GM19468 (cell line): ENCODE measurements around the gene FAM25A.
"Not testable (repeated sequence)": the region's sequence is repeated elsewhere in the genome, so short reads cannot be mapped to it uniquely, and the experiment has no call there.

Source experiments
- ATAC-seq: cut with Tn5 transposase; IDR thresholded peaks from one replicate; pipeline ENCODE4 v1.9.1; 2021; ENCODE audit warnings: mild to moderate bottlenecking, moderate library complexity, moderate number of reproducible peaks; ENCODE audit not compliant: unreplicated experiment; ENCODE audit errors: extremely low read depth

The FAM25A gene

DNA sequence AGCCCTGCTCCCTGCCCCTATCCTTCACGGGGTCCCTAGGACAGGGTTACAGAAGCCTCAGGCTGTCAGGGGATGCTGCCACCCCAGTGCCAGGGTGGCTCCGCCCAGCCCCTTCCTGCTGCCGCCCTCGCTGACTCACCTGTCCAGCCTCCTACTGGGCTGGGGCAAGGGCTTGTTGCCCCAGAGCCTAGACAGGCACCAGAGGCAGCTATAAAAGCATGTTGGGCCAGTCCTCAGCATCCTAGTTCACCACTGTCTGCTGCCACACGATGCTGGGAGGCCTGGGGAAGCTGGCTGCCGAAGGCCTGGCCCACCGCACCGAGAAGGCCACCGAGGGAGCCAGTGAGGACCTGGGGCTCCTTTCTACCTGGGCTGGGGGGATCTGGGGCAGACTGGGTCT is at the start of gene FAM25A:
Gene FAM25A (plus strand): TSS at position 239 of the 400 bp plus-strand sequence. CDS start 31 bp downstream, at position 270.
- ATAC-seq, result not testable (repeated sequence)

DNA sequence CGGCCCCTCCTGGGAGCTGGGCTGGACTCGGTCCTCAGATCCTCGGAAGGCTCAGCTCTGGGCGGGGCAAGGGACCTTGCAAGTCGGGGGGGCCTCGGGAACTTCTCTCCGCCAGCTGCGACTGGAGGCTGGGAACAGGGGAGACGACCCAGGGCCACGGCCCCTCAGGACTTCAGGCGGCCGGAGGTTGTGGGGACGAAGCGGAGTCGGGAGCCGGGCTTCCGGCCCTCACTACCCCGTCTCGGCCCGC is 49.2 kb upstream of the FAM25A start:
- no peak for ATAC-seq

DNA sequence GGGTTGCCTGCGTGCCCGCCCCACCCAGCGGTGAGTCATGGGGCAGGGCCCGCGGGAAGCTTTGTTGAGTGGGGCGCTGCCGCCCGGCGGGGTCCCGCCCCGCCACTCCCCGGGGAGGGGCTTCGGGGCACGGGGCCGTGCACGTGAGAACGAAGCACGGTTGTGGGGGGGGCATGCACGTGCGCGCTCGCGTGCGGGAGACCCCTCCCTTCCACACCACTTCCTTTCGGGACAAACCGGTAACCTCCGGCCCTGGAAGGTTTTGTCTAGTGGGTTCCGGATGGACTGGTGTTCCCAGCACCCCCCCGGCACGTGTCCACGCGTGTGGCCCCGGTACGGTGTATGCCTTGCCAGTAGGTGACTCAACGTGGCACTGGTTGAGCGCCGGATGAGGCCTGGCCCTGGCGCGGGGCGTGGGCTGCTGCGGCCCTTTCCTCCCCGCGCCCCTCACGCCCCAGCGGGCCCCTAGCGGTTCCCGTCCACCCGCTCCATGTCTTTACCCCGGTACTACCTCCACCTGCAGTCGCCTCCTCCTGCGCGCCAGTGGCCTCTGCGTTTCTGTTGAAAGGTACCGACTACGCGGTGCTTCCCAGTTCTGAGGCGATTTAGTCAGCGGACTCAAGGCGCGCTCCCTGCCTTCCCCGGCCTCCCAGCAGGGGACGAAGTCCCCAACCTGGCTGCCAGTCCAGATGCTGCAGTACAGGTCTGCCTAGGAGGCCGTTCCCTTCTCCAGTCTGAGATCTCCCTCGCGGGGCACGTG is 48.7 kb upstream of the FAM25A start:
- peak; percentile 35 for ATAC-seq

DNA sequence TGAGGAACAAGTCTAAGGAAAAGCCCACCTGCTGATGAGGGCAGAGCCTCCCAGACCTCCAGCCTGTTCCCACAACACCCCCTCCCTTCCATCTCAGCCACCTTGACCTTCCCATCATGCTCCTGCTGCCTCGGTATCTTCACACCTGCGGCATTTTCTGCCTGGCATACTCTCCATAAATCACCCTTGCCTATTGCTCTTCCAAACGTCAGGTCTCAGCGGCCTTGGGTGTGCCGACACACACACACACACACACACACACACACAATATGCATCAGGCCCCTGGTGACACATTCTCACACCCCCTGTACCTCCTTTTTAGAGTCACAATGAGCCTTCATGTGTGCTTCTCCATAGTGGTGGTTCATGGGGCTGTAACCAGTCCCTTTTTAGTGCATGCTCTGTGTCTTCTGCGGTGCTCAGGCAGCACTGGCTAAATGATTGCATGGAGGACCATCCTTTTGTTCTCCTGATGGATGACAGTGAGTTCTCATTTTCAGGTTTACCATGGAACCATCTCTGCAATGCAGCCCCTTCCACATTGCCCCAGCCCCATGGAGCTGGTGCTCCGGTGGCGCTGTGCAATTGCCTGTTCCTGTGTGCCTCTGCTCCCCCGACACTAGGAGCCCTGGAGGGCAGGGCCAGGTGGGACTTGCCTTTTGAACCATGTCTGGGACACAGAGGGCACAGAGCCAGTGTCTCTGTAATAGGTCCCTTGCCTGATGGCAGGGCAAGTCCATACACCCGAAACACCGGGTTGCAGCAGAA is 47.3 kb upstream of the FAM25A start:
- ATAC-seq, result no peak

DNA sequence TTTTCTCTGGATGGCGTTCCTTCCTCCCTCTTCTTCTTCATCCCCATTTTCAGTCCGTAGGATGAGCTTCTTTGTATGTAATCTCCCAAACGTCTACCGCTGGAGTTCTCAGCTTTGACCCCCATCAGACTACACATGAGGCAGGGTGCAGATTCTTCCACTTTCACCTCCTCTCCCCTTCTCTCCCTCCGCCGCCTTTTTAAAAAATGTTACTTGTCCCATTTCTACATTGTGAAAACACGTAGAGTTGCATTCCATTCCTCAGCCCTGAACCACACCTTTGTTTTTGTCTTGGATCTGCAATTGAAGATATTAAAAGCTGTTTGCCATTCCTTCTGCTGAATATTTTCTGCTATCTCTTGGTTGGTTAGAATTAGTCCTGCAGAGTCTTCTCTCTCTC is 45.6 kb upstream of the FAM25A start:
- ATAC-seq, result no peak

DNA sequence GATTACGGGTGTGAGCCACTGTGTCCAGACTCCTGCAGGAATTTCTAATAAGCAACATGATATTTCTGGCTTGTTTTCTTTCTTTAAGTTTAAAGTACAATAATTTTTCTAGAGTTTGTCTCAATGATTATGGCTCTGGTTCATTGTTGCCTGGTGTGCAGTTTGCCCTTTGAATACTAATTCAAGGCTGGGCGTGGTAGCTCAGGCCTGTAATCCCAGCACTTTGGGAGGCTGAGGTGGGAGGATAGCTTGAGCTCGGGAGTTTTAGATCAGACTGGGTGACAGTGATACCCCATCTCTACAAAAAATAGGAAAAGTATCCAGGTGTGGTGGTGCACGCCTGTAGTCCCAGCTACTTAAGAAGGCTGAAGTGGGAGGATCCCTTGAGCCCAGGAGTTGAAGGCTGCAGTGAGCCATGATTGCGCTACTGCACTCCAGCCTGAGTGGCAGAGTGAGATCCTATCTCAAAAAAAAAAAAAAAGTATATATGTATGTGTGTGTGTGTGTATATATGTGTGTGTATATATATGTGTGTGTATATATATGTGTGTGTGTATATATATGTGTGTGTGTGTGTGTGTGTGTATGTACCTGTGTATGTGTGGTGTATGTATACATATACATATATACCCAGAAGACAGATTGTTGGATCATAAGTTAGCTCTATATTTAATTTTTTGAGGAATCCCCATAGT is 43.6 kb upstream of the FAM25A start:
- no peak for ATAC-seq

DNA sequence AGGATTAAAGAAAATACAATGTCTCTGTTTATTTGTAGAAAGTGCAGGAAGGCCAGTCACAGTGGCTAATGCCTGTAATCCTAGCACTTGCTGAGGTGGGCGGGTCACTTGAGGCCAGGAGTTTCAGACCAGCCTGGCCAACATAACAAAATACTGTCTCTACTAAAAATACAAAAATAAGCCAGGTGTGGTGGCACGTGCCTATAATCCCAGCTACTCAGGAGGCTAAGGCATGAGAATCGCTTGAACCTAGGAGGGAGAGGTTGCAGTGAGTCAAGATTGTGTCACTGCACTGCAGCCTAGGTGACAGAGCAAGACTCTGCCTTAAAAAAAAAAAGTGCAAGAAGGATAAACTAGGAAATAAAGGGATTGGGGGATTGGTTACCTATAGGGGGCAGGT is 41.6 kb upstream of the FAM25A start:
- ATAC-seq, result not testable (repeated sequence)

DNA sequence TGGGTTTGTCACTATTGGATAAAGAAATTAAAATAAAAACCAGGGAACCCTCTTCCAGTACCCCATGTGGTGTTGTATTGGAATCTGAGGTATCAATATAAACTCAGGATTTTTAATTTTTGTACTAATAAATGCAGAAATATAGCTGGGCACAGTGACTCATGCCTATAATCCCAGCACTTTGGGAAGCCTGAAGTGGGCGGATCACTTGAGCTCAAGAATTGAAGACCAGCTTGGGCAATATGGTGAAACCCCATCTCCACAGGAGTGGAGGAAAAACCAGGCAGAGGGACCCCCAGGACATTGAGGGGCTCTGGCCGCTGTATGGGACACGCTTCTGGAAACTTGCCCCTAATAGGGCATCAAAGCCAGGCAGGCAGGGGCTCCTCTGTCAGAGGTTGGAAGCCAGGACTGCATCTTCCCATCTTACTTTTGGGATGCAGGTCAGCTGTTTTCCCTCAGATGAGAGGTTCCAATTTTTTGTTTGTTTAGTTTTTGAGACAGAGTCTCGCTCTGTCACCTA is 40.7 kb upstream of the FAM25A start:
- ATAC-seq, result no peak

DNA sequence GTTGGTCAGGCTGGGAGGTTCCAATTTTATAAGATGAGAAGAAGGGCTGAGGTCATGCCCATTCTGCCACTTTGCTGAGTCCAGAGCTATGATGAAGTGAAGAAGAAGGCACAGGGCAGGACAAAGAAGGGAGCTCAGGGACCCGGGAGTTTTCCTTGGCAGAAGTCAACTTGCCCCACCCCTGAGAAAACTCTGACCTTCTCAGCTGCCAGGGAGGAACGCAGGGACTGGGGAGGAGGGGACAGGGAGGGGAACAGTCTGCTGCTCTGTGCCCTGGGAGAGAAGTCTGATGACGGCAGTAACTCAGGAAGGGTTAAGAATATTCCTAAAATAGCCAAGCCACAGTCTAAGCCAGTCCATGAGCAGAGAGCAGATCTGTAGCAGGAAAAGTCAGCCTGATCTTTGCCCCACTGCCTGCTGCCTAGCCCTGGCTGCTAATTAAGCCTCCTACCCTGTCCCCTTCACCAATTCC is 40.1 kb upstream of the FAM25A start:
- ATAC-seq, result no peak

DNA sequence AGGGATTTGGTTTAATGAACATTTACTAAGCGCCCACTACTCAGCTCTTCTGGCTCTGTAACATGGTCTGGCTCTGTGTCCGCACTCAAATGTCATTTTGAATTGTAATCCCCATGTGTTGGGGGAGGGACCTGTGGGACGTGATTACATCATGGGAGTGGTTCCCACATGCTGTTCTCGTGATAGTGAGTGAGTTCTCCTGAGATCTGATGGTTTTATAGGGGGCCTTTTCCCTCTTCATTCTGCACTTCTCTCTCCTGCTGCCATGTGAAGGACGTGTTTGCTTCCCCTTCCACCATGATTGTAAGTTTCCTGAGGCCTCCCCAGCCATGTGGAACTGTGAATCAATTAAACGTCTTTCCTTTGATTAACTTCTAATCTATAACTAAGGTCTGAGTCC is 39.1 kb upstream of the FAM25A start:
- ATAC-seq, result not testable (repeated sequence)

DNA sequence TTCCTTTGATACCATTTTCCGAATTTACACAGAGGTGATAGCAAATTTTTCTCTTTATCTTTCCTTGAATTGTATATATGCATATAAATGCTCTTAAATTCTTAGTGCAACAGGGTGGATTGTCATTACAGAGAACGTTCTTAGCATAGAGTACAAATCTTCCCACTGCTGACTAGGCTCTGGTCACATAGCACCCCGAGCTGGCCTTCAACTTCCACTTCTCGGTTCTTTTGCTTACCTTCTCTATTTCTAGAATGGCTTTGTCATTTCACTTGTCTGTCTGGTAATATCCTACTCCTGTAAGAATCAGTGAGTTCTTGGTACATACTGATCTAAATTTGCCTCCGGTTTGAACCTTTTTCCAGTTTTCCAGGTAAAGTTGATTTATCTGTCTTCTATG is 38.4 kb upstream of the FAM25A start:
- ATAC-seq, result no peak

DNA sequence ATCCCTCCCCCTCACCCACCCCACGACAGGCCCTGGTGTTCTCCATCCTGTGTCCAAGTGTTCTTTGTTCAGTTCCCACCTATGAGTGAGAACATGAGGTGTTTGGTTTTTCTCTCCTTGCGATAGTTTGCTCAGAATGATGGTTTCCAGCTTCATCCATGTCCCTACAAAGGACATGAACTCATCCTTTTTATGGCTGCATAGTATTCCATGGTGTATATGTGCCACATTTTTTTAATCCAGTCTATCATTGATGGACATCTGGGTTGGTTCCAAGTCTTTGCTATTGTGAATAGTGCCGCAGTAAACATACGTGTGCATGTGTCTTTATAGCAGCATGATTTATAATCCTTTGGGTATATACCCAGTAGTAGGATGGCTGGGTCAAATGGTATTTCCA is 35.6 kb upstream of the FAM25A start:
- not testable (repeated sequence) for ATAC-seq

DNA sequence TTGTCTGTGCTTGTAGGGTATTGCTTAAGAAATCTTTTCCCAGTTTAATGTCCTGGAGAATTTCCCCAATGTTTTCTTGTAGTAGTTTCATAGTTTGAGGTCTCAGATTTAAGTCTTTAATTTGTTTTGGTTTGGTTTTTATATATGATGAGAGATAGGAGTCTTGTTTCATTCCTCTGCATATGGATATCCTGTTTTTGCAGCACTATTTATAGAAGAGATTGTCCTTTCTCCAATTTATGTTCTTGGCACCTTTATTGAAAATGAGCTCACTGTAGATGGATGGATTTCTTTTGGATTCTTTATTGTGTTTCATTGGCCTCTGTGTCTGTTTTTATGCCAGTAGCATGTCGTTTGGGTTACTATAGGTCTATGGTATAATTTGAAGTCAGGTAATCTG is 31.6 kb upstream of the FAM25A start:
- no peak for ATAC-seq

DNA sequence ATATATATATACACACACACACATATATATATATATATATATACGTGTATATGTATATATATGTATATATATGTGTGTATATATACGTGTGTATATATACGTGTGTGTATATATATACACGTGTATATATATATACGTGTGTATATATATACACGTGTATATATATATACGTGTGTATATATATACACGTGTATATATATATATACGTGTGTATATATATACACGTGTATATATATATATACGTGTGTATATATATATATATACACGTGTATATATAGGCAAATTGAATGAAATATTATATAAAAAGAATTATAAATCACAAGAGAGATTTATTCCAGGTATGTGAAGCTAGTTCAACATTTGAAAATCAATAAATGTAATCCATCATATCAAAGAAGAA is 28.7 kb upstream of the FAM25A start:
- not testable (repeated sequence) for ATAC-seq

DNA sequence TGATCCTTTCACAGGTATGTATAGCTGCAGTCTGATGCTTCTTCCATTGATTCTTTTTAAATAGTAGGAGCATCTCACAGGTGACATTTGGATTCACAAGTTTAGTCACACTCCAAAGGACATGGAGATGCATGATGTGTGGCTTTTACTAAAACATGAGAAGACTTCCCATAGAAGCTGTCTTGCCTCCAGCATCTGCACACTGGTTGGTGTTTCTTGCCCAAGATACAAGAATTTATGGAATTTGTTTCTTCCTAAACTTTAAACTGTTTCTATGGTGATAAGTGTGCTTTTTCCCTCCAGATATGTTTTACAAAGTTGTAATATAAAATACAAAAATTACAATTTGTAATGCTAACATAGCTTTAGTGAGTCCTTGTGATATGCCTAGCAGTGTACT is 27.6 kb upstream of the FAM25A start:
- ATAC-seq, result no peak

DNA sequence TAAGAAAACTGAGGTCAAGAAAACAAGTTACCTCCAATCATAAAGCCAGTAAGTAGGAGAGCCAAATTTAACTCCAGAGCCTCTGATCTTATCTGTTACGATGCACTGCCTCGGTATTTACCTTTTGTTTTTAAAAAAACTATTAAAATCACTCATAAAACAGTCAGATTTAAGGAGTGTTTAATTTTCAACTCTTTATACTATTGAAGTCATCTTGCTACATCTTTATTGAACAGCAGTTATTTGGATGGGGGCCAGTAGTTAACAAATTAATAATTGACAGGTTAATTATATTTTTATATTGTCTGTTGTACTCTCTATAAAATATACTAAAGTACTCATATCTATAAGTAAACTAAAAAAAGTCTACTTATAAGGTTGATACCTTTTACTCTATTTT is 27.2 kb upstream of the FAM25A start:
- no peak for ATAC-seq

DNA sequence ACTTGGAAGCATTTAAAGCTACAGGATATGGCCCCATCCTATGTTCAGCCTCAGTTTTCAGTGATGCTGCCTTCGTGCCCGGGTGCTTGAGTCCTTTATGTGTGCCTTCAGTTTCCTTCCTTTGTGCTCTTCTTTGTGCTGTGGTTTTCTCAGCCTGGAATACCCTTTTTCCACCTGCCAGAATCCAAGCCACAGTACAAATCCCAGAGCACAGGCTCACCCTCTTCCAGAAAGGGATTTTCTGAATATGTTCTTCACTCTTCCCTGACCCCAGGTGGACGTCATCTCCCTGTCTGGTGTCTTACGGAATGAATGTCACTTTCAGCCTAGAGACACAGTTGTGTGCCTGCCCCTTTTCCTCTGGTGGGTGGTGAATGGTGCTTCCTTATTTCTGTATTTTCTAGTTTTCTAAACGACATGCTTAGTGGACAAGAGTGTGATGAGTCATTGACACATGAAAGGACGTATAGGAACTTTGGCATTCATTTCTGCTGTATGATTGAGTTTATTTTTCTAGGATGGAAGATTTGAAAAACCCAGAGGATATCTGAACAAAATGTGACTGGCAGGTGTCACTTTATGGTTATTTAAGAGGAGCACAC is 20.2 kb upstream of the FAM25A start:
- ATAC-seq, result not testable (repeated sequence)

DNA sequence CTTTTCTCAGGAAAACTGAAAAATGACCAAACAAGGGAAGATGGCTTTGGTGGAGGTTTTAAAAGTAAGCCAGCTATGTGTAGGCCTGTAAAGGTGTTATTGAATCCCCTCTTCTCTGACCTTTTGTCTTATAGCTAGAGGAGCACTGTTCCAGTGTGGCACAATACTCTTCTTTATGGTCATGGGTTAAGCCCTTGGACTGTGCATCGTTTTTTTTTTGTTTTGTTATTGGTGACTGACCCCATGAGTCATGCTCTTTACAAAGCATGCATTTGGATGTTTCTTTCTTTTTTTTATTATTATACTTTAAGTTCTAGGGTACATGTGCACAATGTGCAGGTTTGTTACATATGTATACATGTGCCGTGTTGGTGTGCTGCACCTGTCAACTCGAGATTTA is 19.6 kb upstream of the FAM25A start:
- no peak for ATAC-seq

DNA sequence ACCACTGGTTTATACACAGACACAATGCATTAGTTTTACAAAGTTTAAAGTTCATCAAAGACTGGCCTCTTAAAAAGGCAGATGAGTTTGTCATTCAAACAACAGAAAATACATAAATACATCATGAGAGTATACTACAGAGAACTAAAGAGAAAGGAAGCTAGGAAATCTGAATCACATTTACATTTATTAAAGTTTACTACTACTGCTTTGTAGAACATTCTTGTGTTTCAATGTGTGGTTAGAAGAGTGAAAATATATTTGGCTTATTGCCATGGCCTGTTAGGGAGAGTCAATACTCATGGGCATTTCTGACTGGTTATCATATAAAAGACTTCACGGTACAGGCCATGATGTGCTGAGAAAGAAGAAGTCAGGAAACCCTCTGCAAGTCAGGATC is 13.0 kb upstream of the FAM25A start:
- not testable (repeated sequence) for ATAC-seq

DNA sequence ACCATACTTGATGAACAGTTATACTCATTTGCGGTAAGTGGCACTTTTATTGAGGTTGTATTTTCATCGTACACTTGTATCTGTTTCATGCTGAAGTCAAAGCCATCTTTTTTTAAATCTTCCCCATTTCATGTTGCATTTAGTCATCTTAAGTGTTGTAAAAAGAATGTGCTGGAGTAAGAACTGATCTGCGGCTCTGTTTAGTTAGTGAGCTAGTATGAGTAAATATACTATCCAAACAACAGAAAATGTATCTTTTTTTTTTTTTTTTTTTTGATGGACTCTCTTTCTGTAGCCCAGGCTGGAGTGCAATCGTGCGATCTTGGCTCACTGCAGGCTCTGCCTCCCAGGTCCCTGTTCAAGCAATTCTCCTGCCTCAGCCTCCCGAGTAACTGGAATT is 12.4 kb upstream of the FAM25A start:
- not testable (repeated sequence) for ATAC-seq

DNA sequence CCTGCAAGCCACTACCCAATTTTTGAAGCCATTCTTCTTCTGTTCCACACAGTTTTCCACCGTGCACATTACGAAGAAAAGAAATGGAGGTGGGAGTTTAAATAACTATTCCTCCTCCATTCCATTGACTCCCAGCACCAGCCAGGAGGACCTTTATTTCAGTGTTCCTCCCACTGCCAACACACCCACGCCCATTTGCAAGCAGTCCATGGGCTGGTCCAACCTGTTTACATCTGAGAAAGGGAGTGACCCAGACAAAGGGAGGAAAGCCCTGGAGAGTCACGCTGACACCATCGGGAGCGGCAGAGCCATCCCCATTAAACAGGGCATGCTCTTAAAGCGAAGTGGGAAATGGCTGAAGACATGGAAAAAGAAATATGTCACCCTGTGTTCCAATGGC is 11.8 kb upstream of the FAM25A start:
- ATAC-seq, result not testable (repeated sequence)
